Ovary (tissue), 3 donors: Measurements from ENCODE around the gene VASN.

ENCODE experiments used
- EP300 ChIP-seq: sonication (generic); formaldehyde crosslinking; IDR thresholded peaks from one replicate; pipeline ENCODE4 v1.6.1; 2017; ENCODE audit warnings: antibody characterized with exemption
- TF ChIP-seq, protein P1 (sequence below), 3 donors: fragments of 450-650 bp in 2 of 3; fragments of 200-600 bp in 1 of 3; IDR thresholded peaks; one replicate each; pipeline versions ENCODE4 v1.5.1 to v1.8.0; 2016 to 2022; ENCODE audit warnings: antibody characterized with exemption in 3 of 3, mild to moderate bottlenecking in 1 of 3
- donor health status: DM: no; HTN: no; CAD: no.

DNA sequence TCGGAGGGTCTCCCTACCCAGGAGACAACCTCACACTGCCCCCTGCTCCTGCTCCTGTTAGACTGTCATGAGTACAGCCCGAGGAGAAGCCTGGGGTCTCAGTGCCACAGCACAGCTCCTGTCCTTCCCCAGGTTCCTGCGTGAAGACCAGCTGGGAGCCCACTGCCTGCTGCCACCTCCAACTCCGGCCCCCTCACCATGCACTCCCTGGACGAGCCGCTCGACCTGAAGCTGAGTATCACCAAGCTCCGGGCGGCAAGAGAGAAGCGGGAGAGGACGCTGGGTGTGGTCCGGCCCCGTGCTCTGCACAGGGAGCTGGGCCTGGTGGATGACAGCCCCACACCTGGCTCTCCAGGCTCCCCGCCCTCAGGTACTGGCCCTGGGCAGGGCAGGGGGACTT, 39.6 kb upstream of the VASN start:
- TF ChIP-seq, protein P1, sequence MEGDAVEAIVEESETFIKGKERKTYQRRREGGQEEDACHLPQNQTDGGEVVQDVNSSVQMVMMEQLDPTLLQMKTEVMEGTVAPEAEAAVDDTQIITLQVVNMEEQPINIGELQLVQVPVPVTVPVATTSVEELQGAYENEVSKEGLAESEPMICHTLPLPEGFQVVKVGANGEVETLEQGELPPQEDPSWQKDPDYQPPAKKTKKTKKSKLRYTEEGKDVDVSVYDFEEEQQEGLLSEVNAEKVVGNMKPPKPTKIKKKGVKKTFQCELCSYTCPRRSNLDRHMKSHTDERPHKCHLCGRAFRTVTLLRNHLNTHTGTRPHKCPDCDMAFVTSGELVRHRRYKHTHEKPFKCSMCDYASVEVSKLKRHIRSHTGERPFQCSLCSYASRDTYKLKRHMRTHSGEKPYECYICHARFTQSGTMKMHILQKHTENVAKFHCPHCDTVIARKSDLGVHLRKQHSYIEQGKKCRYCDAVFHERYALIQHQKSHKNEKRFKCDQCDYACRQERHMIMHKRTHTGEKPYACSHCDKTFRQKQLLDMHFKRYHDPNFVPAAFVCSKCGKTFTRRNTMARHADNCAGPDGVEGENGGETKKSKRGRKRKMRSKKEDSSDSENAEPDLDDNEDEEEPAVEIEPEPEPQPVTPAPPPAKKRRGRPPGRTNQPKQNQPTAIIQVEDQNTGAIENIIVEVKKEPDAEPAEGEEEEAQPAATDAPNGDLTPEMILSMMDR (IDR thresholded peaks at IDR 0.05) = no peak
- no peak for TF ChIP-seq EP300
